Natural killer cell treated with Interleukin-12 subunit alpha and Interleukin-12 subunit beta and Interleukin-15 and Interleukin-18, amount 100 ng/mL, for 72 hours (primary cell): ENCODE results near the gene WDR93. TPM values are rescaled to one million over a fixed set of nuclear protein-coding genes. Genes with fewer than 3 reads are reported as not detected.
A peak's percentile ranks its signal among the peaks of the same experiment; 100 is the strongest.
"Not testable (repeated sequence)": the region's sequence is repeated elsewhere in the genome, so short reads cannot be mapped to it uniquely, and the experiment has no call there.

Experiments used
- ATAC-seq, 2 donors: fragments of 150-1000 bp; cut with Tn5 transposase in 1 of 2; sonication (Bioruptor Pico), chemical (Tn5 transposase) in 1 of 2; 2 replicates each; pipeline ENCODE4 v1.10.0; 2021
- DNase-seq: peaks from one replicate; pipeline ENCODE4 v3.0.0; 2022; ENCODE audit warnings: low spot score
- H3K27ac Mint-ChIP-seq, 2 donors: 1 replicate in 1 of 2; 2 replicates in 1 of 2; pipeline ENCODE4 v1.8.0; 2022; ENCODE audit warnings: mixed read lengths in 2 of 2, mild to moderate bottlenecking in 1 of 2, moderate library complexity in 1 of 2
- H3K27me3 Mint-ChIP-seq, 2 donors: 1 replicate in 1 of 2; 2 replicates in 1 of 2; pipeline ENCODE4 v1.8.0; 2022; ENCODE audit warnings: mixed read lengths in 2 of 2
- H3K36me3 Mint-ChIP-seq: one replicate; pipeline ENCODE4 v1.8.0; 2022; ENCODE audit warnings: mixed read lengths
- H3K4me1 Mint-ChIP-seq, 2 donors: 1 replicate in 1 of 2; 2 replicates in 1 of 2; pipeline ENCODE4 v1.8.0; 2022; ENCODE audit warnings: low read depth in 2 of 2, mixed read lengths in 2 of 2, mild to moderate bottlenecking in 1 of 2
- H3K4me3 Mint-ChIP-seq: one replicate; pipeline ENCODE4 v1.8.0; 2022; ENCODE audit warnings: mixed read lengths
- H3K9me3 Mint-ChIP-seq: 2 replicates; pipeline ENCODE4 v1.8.0; 2022; ENCODE audit warnings: mixed read lengths
- total RNA-seq, 2 donors: library from RNA; stranded (reverse); gene quantifications; one replicate each; pipeline ENCODE4 v1.2.3, GENCODE V29; 2022

The WDR93 gene
- total RNA-seq, 2 donors from 2014 or later: not detected

GRCh38 chr15:89782619-89782950, 92.0 kb downstream of the WDR93 start:
- not testable (repeated sequence) for H3K4me1 Mint-ChIP-seq, H3K36me3 Mint-ChIP-seq, H3K9me3 Mint-ChIP-seq, H3K27ac Mint-ChIP-seq, DNase-seq, H3K4me3 Mint-ChIP-seq, ATAC-seq
- peaks cover 9 to 10% of the 10 kb centered on the region in 2 donors for H3K27me3 Mint-ChIP-seq

- no peak overlapping the region for H3K27ac Mint-ChIP-seq
- peaks cover 0 to 7% of the 10 kb centered on the region in 2 donors for H3K4me1 Mint-ChIP-seq
- H3K4me3 Mint-ChIP-seq: no peak overlapping the region
- no peaks in the 10 kb centered on the region for H3K9me3 Mint-ChIP-seq
- ATAC-seq (peak in 1 of 2 donors; percentile 30), DNase-seq (no peak)
- H3K27me3 Mint-ChIP-seq: peaks cover 9 to 14% of the 10 kb centered on the region in 2 donors
- H3K36me3 Mint-ChIP-seq: no peaks in the 10 kb centered on the region
These were observed 92.7 kb downstream of the WDR93 start for GRCh38 chr15:89783111-89783860.

- ATAC-seq (peak in 1 of 2 donors; percentile 46), DNase-seq (peak; percentile 37)
- peaks cover 9 to 12% of the 10 kb centered on the region in 2 donors for H3K27me3 Mint-ChIP-seq
- H3K27ac Mint-ChIP-seq: no peak overlapping the region
- no peaks in the 10 kb centered on the region for H3K36me3 Mint-ChIP-seq
- no peak overlapping the region for H3K4me3 Mint-ChIP-seq
- H3K9me3 Mint-ChIP-seq: no peaks in the 10 kb centered on the region
- H3K4me1 Mint-ChIP-seq: peaks cover 0 to 7% of the 10 kb centered on the region in 2 donors
These were observed 93.5 kb downstream of the WDR93 start for GRCh38 chr15:89783861-89784685.

- Mint-ChIP-seq H3K4me1 (peaks cover 0 to 7% of the 10 kb centered on the region in 2 donors), H3K9me3 (no peaks in the 10 kb centered on the region)
These were observed 94.0 kb downstream of the WDR93 start for GRCh38 chr15:89784686-89784960.

GRCh38 chr15:89785064-89785773, 94.6 kb downstream of the WDR93 start:
- peak; percentile 56 for DNase-seq
- no peaks in the 10 kb centered on the region for H3K9me3 Mint-ChIP-seq
- H3K4me3 Mint-ChIP-seq: no peak overlapping the region
- no peak overlapping the region for H3K27ac Mint-ChIP-seq
- no peaks in the 10 kb centered on the region for H3K36me3 Mint-ChIP-seq
- peaks cover 0 to 7% of the 10 kb centered on the region in 2 donors for H3K4me1 Mint-ChIP-seq
- peaks cover 8 to 11% of the 10 kb centered on the region in 2 donors for H3K27me3 Mint-ChIP-seq
- ATAC-seq: peak in 1 of 2 donors; percentile 24

More at GRCh38 chr15:89784686-89784960, 94.0 kb downstream of the WDR93 start:
- peaks cover 9 to 12% of the 10 kb centered on the region in 2 donors for H3K27me3 Mint-ChIP-seq
- H3K36me3 Mint-ChIP-seq: no peaks in the 10 kb centered on the region
- no peak overlapping the region for H3K4me3 Mint-ChIP-seq
- ATAC-seq (no peak), DNase-seq (no peak)
- H3K27ac Mint-ChIP-seq: no peak overlapping the region

GRCh38 chr15:89785774-89786140, 95.1 kb downstream of the WDR93 start:
- Mint-ChIP-seq H3K27ac (no peak overlapping the region), H3K4me1 (peaks cover 0 to 2% of the 10 kb centered on the region in 2 donors), H3K9me3 (no peaks in the 10 kb centered on the region), H3K27me3 (peaks cover 3 to 6% of the 10 kb centered on the region in 2 donors), H3K4me3 (no peak overlapping the region), H3K36me3 (no peaks in the 10 kb centered on the region)
- DNase-seq (no peak), ATAC-seq (no peak)

GRCh38 chr15:89787944-89788343, 97.3 kb downstream of the WDR93 start:
- DNase-seq: no peak
- no peak overlapping the region for H3K4me3 Mint-ChIP-seq
- no peak for ATAC-seq
- peaks cover 0 to 5% of the 10 kb centered on the region in 2 donors for H3K27me3 Mint-ChIP-seq
- H3K27ac Mint-ChIP-seq: no peak overlapping the region
- H3K9me3 Mint-ChIP-seq: no peaks in the 10 kb centered on the region
- H3K4me1 Mint-ChIP-seq: no peaks in the 10 kb centered on the region
- no peaks in the 10 kb centered on the region for H3K36me3 Mint-ChIP-seq

- not testable (repeated sequence) for H3K4me1 Mint-ChIP-seq, H3K27me3 Mint-ChIP-seq, H3K4me3 Mint-ChIP-seq, DNase-seq, ATAC-seq, H3K27ac Mint-ChIP-seq, H3K9me3 Mint-ChIP-seq, H3K36me3 Mint-ChIP-seq
These were observed 98.0 kb downstream of the WDR93 start for GRCh38 chr15:89788585-89788984.

- H3K4me3 Mint-ChIP-seq: no peak overlapping the region
- no peaks in the 10 kb centered on the region for H3K9me3 Mint-ChIP-seq
- DNase-seq: peak; percentile 23
- no peak overlapping the region for H3K27ac Mint-ChIP-seq
- peaks cover 5 to 7% of the 10 kb centered on the region in 2 donors for H3K27me3 Mint-ChIP-seq
- ATAC-seq: peak in 1 of 2 donors; percentile 20
- H3K4me1 Mint-ChIP-seq: no peaks in the 10 kb centered on the region
- no peaks in the 10 kb centered on the region for H3K36me3 Mint-ChIP-seq
These were observed 99.6 kb downstream of the WDR93 start for GRCh38 chr15:89790206-89790605.

- DNase-seq: no peak
- no peak for ATAC-seq
- Mint-ChIP-seq H3K4me3 (no peak overlapping the region), H3K27ac (no peak overlapping the region), H3K9me3 (no peaks in the 10 kb centered on the region), H3K4me1 (no peaks in the 10 kb centered on the region), H3K36me3 (no peaks in the 10 kb centered on the region), H3K27me3 (peaks cover 6 to 9% of the 10 kb centered on the region in 2 donors)
These were observed 100.0 kb downstream of the WDR93 start for GRCh38 chr15:89790661-89791060.

- ATAC-seq: no peak
- H3K9me3 Mint-ChIP-seq: no peaks in the 10 kb centered on the region
These were observed 101.6 kb downstream of the WDR93 start for GRCh38 chr15:89792106-89792805.

More at GRCh38 chr15:89792106-89792805, 101.6 kb downstream of the WDR93 start:
- H3K4me3 Mint-ChIP-seq: no peak overlapping the region
- H3K4me1 Mint-ChIP-seq: no peaks in the 10 kb centered on the region
- no peak for DNase-seq
- H3K27me3 Mint-ChIP-seq: peaks cover 5 to 9% of the 10 kb centered on the region in 2 donors
- no peak overlapping the region for H3K27ac Mint-ChIP-seq
- no peaks in the 10 kb centered on the region for H3K36me3 Mint-ChIP-seq
